Dedifferentiated amniotic fluid mesenchymal stem cell (primary cell): Measurements from ENCODE around the gene C1orf21.
A peak's percentile ranks its signal among the peaks of the same experiment; 100 is the strongest.
"Not testable (repeated sequence)": the region's sequence is repeated elsewhere in the genome, so short reads cannot be mapped to it uniquely, and the experiment has no call there.

Source experiments
- DNase-seq: peaks from one replicate; pipeline ENCODE4 v3.0.0-alpha.2; 2016; ENCODE audit errors: extremely low spot score

C1orf21 gene

DNA sequence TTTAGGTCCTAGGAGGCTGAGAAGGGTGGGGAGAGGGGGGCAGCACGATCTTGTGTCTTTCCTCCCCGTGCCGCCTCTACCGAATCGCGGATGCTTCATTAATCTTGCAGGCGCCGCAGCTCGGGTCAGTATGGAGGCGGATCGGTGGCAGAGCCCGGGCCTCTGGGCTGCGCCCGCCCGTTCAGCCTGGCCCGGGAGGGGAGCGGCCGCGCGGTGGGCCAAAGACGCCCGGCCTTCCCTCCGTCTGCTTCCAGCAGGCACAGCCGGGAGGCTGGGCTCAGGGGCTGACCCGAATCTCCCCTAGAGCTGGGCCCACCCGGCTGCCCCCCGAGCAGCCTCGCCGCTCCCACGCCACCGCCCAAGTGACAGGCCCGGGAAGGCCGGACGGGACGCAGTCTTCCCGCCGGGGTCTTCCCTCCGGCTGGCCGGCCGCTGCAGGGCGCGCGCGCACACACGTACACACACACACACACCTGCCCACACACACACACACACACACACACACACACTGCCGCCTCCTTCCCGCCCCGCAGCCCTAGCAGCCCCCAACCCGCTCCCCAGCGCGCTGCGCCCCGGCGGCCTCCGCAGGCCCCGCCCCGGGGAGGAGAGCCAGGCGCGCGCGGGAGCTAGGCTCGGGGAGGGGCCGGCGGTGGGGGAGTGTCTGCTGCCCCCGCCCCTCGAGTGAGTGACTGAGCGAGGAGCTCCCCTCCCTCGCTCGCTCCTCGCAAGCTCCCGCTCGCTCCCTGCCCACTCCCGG lies at the start of gene C1orf21:
TSS of gene C1orf21 (plus strand) at position 718 of the 757 bp plus-strand sequence. CDS start 90,481 bp downstream, outside the sequence.
- peak; percentile 76 for DNase-seq

GRCh38 chr1:184337865-184338264 lies 49.0 kb upstream of the C1orf21 start:
- not testable (repeated sequence) for DNase-seq

DNA sequence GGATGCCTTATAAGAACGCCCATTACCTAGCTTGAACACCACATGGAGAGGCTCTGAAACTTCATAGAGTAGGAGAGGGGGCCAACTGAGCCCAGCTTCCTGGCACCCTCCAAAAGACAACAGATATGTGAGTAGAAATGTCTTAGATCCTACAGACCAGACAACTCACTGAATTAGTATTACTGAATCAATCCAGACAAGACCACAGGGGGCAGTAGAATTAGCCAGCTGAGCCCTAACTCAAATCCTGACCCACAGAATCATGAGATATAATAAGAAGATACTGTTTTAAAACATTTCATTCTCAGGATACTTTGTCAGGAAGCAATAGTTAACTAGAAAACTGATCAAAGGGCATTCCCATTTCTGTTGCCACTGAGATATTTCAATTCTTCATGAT lies 45.8 kb upstream of the C1orf21 start:
- DNase-seq = no peak

DNA sequence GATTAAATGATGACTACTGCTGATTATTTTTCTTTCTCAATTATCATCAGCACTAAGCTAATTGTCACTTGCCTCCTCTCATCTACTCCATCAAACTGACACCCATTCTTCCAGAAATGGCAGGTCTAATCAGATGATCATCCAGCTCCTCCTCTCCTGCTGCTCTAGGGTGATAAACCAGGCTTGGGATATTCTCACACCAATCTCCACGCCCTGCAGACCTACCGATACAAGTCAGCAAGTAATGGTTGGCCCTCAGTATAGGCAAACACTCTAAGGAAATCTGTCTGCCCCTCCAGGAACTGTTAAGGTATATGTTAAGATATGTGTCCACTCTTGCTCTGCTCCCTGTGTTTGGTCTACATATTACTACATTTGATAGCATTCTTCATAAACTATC lies 36.3 kb upstream of the C1orf21 start:
- no peak for DNase-seq

- DNase-seq = no peak
Observed at GRCh38 chr1:184351416-184351975, 35.3 kb upstream of the C1orf21 start.

GRCh38 chr1:184352776-184353175 lies 34.1 kb upstream of the C1orf21 start:
- DNase-seq = no peak

- DNase-seq = no peak
Observed at GRCh38 chr1:184354719-184355118, 32.1 kb upstream of the C1orf21 start.

GRCh38 chr1:184356891-184357290 lies 29.9 kb upstream of the C1orf21 start:
- DNase-seq = no peak

GRCh38 chr1:184358256-184358655 lies 28.6 kb upstream of the C1orf21 start:
- DNase-seq = no peak

DNA sequence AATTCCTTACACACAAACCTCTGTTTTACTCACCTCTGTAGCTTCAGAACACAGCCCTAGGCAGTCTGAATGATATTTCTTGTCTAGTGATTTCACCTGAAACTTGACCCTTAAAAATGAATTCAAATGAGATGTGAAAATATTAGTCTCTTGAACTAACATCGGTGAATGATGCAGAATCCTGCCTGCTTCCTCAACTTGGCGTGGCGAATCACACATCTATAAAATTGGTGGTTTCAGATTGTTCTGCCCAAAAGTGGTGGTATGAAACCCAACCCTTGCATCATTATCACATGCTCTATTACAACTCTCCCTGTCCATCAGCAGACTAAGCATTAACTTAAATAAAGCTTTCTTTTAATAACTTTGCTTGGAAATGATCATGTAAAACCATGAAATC lies 26.9 kb upstream of the C1orf21 start:
- no peak for DNase-seq

GRCh38 chr1:184362876-184363275 lies 24.0 kb upstream of the C1orf21 start:
- peak; percentile 34 for DNase-seq

- no peak for DNase-seq
Observed at GRCh38 chr1:184365699-184366098, 21.1 kb upstream of the C1orf21 start.

DNA sequence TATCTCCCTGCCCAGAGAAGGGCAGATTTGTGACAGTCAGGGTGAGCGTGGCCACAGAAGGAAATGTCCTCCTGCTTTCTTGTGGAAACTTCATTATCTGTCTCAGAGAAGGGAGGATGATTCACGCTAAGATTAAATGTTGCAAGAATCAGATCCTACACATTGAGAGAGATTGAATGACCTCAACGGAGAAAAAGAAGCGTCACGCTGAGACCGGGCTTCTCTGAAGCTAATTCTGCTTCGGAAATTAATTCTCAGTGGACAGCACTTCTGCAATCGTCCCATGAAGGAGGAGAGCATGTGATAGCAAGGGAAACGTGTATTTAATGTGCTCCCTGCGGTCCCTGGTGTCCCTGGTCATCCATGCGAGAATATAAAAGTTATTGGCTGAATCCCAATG lies 19.8 kb upstream of the C1orf21 start:
- DNase-seq = no peak

DNA sequence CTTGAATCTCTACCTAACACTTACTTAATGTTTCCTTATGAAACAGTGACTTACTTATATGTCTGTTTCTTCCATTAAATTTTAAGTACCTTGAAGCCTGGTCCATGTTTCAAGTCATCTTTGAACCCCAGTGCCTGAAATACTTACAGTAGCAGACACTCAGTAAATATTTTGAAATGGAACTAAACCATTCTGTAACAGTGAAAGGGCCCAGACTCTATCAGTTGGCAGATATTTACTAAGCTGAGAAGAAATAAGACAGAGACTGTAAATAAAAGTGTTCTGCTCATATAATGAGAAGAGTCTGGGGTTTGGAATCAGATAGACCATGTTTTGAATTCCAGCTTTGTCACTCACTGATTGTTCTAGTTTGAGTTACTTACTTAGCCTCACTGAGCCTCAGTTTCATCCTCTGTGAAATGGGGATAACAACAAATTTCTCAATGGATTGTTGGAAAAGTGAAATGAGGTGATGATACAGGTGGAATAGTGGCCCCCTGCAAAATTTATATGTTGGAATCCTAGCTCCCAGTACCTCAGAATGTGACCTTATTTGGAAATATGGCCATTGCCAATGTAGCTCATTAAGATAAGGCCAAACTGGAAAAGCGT lies 19.3 kb upstream of the C1orf21 start:
- DNase-seq = no peak

- DNase-seq = no peak
Observed at GRCh38 chr1:184368354-184368753, 18.5 kb upstream of the C1orf21 start.

DNA sequence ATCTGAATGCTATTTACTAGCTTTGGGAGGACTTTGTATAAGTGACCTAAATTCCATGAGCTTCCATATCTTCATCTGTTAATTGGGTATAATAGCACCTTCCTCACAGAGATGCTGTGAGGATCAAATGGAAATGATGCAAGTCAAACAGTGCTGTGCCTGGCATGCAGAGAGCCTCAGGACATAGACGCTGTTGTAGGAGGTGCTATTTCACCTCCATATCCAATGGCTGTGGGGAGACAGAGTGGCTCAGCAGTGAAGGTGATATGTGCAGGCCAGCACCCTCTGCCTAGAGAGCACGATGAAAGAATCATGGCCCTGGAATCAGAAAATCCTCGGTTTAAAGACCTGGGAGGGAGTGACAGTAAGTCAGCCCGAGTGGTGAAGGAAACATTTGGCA lies 16.0 kb upstream of the C1orf21 start:
- no peak for DNase-seq

GRCh38 chr1:184373155-184373554 lies 13.7 kb upstream of the C1orf21 start:
- no peak for DNase-seq

DNA sequence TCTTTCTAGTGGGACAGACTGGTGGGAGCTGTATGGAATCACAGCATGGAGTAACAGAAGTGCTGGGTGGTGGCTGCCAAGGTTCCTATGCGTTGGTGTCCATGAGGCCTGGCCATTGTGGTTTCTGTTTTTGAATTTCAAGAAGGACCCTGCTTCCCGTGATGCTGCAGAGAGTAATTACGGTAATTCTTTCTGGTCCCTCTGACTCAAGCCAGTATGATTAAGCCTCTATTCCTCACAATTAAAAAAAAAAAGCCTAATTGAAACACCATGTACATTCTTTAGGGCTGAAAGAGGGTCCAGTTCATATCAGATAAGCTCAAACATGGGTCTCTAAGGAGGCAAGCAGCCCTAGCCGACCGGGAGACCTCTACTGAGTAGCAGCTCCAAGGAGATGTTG lies 10.5 kb upstream of the C1orf21 start:
- no peak for DNase-seq

DNA sequence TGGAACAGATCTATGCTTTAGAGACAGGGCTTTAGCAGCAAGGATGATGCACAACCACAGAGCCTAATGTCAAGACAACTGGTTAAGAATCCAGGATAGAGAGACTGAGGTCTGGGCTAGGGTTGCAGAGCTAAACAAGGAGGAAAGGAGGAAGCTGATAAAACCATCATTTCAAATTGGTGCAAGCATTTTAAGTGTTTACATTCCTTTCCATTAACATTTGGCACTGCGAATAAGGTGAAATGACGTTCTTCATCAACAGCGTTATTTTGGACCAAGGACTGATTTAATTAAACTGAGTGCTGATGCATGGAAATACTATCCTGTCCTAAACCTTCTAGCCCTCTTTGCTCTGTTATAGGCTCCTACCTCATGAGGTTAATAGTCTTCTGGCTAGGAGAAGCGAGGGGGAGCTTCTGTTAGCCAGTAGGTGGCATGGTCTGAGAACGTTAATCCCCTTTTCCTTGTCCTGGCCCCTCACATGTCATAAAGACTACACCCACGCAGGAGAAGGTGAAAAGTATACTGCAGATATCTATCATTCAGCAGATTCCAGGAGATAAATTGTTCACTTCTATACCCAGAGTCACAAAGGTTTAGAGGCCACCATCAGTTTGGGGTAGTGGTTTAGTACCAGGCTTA lies 7.6 kb upstream of the C1orf21 start:
- DNase-seq = no peak

DNA sequence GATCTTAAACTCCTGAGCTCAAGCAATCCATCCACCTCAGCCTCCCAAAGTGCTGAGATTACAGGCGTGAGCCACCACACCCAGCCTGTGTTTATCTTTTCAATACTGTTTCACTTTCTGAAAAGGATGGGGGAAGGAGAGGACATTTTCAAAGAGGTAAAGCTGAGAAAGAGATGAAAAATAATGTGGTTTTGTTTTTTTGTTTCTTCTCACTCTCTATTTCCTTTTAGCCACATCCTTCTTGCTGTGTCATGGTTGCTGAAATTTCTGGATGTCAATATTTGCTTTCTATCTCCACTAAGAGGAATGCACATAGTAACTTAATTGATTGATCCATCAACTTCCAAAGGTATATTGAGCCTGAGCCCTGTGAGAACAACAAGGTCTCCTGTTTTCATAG lies 6.4 kb upstream of the C1orf21 start:
- DNase-seq = no peak

DNA sequence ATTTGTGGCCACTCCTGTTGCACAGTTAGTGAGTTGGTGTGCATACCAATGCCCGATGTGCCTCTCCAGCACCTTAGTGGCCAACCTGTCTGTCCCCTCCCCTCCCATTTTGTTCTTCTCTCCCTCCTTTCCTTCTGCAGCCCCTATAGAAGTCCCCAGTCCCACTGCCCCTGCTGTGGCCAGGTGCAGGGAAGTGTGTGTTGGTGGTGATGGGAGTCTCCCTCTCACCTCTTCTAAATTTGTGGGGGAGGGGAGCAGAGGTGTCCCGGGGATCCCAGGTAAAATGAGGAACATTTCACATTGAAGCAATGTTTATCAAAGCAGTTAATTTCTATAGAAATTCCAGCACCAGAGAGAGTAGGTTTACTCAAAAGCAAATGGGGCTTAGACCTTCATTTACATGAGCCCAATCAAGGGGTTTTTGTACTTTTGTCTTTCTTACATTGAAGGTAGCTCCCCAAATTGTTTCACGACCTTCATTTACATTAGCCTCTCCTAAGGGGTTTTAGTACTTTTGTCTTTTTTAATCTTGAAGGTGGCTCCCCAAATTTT lies 3.0 kb upstream of the C1orf21 start:
- DNase-seq = no peak

DNA sequence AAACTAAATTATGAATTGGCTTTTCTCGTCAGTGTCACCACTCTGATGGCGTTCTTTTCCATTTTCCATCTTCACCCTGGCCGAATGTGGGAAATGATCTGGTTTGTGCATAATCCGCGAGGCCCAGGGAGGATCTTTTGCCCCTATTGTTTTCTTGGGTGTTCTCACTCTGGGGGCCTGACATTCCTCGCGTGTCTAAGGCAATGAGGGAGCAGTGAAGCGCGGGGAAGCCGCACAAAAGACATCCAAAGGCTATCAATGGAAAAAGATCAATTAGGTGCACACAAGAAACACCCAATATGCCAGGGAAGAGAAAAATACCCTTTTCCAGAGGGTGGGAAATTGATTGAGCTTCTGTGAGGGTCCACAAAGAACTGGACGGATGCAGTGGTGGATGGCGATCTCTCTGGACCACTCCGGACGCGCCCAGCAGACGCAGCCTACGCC lies 941 bp upstream of the C1orf21 start:
- no peak for DNase-seq
